IPS-15b (cell line): ENCODE results near the gene RFXAP.

ENCODE experiments used
- H3K27me3 ChIP-seq: one replicate; pipeline ENCODE4 v1.6.1; 2013; ENCODE audit warnings: low read length; ENCODE audit not compliant: control insufficient read depth, insufficient read depth
- H3K36me3 ChIP-seq: one replicate; pipeline ENCODE4 v1.6.1; 2013; ENCODE audit warnings: low read length; ENCODE audit not compliant: control insufficient read depth, insufficient read depth
- H3K4me1 ChIP-seq: one replicate; pipeline ENCODE4 v1.6.1; 2013; ENCODE audit warnings: mild to moderate bottlenecking, low read length; ENCODE audit not compliant: control insufficient read depth, insufficient read depth
- H3K4me3 ChIP-seq: one replicate; pipeline ENCODE4 v1.5.1; 2013; ENCODE audit warnings: low read depth, low read length
- H3K9ac ChIP-seq: one replicate; pipeline ENCODE4 v1.6.1; 2013; ENCODE audit warnings: low read depth, mild to moderate bottlenecking, low read length
- H3K9me3 ChIP-seq: one replicate; pipeline ENCODE4 v1.6.1; 2013; ENCODE audit warnings: mild to moderate bottlenecking, low read length; ENCODE audit not compliant: control insufficient read depth, insufficient read depth

The RFXAP gene

GRCh38 chr13:36847606-36848005 is 28.6 kb downstream of the RFXAP start:
- Histone ChIP-seq H3K9ac (no peak overlapping the region), H3K4me1 (no peaks in the 10 kb centered on the region), H3K4me3 (no peak overlapping the region), H3K27me3 (no peaks in the 10 kb centered on the region), H3K36me3 (no peaks in the 10 kb centered on the region), H3K9me3 (no peaks in the 10 kb centered on the region)

GRCh38 chr13:36848199-36848982 is 29.4 kb downstream of the RFXAP start:
- H3K4me3 ChIP-seq = no peak overlapping the region
- H3K4me1 ChIP-seq = no peaks in the 10 kb centered on the region
- H3K9ac ChIP-seq = no peak overlapping the region
- no peaks in the 10 kb centered on the region for H3K9me3 ChIP-seq
- no peaks in the 10 kb centered on the region for H3K36me3 ChIP-seq
- no peaks in the 10 kb centered on the region for H3K27me3 ChIP-seq

DNA sequence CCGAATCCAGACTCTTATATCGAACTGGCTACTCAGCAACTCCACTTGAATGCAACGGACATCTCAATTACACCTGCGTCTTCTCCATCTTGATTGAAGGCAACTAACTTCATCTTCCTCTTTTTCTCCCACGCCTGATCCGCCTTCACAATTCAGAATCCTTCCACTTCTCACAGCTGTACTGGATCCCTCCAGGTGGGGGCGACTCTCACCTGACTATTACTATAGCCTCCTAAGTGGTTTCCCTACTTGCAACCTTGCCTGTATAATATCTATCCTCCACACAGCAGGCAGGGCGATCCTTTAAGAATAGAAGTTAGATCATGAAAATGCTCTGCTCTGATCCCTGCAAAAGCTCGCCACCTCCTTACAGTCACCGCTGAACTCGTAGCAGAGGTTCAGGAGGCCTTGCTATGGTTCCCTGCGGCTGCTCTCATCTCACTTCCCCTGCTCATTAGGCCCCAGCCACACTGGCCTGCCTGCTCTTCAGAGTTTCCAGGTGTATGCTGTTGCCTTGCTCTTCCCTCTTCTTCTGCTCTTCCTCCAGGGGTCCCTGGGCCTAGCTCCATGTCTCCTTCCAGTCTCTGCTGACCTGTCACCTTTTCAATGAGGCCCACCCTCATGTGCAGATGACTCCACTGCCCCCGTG is 31.9 kb downstream of the RFXAP start:
- H3K9me3 ChIP-seq = no peaks in the 10 kb centered on the region
- no peak overlapping the region for H3K9ac ChIP-seq
- H3K4me1 ChIP-seq = no peaks in the 10 kb centered on the region
- no peaks in the 10 kb centered on the region for H3K27me3 ChIP-seq
- no peaks in the 10 kb centered on the region for H3K36me3 ChIP-seq
- no peak overlapping the region for H3K4me3 ChIP-seq

DNA sequence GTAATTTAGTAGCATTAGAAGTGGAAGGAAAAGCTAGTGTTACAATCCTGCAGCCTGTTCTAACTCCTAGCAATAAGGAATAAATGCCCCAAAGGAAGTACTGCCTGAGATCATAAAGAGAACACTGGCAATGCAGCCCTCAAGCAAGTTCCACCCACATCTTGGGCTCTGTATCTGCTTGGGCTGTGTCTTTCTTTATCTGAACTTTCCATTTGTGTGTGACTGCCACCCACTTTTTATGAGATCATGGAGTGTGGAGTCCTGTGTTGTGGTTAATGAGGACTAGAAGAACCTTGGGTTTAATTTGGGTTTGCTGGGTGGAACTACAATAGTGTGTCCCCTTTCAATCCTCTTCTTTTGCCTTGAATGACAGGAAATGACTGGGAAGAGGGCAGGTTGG is 38.2 kb downstream of the RFXAP start:
- Histone ChIP-seq H3K4me1 (no peaks in the 10 kb centered on the region), H3K27me3 (no peaks in the 10 kb centered on the region), H3K4me3 (no peak overlapping the region), H3K36me3 (no peaks in the 10 kb centered on the region), H3K9ac (no peak overlapping the region), H3K9me3 (no peaks in the 10 kb centered on the region)

DNA sequence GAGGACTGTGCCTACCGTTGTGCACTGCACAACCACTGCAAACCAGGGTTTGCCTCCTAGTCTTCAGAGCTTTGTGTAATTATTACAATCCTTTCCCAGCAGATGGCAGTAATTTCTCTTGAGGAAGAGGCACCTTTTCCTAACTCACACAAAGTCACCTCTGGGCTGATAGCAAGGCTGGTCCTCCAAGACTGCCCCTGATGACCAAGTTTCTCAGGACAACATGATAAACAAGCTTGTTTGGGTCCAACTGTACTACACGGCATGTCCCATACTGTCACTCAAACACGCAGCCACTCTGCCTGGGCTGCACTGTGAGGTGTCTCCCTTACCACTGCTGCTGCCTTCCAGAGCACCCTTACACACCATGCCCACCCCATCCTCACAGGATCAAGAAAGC is 39.3 kb downstream of the RFXAP start:
- H3K27me3 ChIP-seq = no peaks in the 10 kb centered on the region
- H3K9ac ChIP-seq = no peak overlapping the region
- no peaks in the 10 kb centered on the region for H3K4me1 ChIP-seq
- no peak overlapping the region for H3K4me3 ChIP-seq
- H3K9me3 ChIP-seq = no peaks in the 10 kb centered on the region
- H3K36me3 ChIP-seq = no peaks in the 10 kb centered on the region

- no peaks in the 10 kb centered on the region for H3K36me3 ChIP-seq
- no peaks in the 10 kb centered on the region for H3K27me3 ChIP-seq
- H3K4me3 ChIP-seq = no peak overlapping the region
- no peaks in the 10 kb centered on the region for H3K4me1 ChIP-seq
- H3K9me3 ChIP-seq = no peaks in the 10 kb centered on the region
- no peak overlapping the region for H3K9ac ChIP-seq
Observed at GRCh38 chr13:36859259-36859658, 40.2 kb downstream of the RFXAP start.

DNA sequence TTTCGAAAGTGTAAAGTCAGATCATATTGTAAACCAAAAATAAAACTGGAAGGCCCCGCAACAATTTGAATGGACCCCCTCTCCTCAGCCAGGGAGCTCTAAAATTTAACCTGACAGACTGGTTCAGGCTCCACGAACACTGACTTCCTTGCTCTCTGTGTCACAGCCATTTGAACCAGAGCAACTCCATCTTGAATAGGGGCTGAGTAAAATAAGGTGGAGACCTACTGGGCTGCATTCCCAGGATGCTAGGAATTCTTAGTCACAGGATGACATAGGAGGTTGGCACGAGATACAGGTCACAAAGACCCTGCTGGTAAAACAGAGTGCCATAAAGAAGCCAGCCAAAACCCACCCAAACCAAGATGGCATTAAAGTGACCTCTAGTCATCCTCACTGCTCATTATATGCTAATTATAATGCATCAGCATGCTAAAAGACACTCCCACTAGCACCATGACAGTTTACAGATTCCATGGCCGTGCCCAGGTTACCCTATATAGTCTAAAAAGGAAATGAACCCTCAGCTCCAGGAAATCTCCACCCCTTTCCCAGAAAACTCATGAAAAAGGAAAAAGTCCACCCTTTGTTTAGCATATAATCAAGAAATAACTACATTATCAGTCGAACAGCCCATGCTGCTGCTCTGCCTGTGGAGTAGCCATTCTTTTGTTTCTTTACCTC is 43.1 kb downstream of the RFXAP start:
- no peaks in the 10 kb centered on the region for H3K27me3 ChIP-seq
- H3K9me3 ChIP-seq = no peaks in the 10 kb centered on the region
- H3K4me1 ChIP-seq = peaks cover 5% of the 10 kb centered on the region
- no peak overlapping the region for H3K4me3 ChIP-seq
- no peak overlapping the region for H3K9ac ChIP-seq
- H3K36me3 ChIP-seq = no peaks in the 10 kb centered on the region

GRCh38 chr13:36862722-36863121 is 43.7 kb downstream of the RFXAP start:
- Histone ChIP-seq H3K27me3 (no peaks in the 10 kb centered on the region), H3K9me3 (no peaks in the 10 kb centered on the region), H3K36me3 (no peaks in the 10 kb centered on the region), H3K4me3 (no peak overlapping the region), H3K9ac (no peak overlapping the region), H3K4me1 (peaks cover 10% of the 10 kb centered on the region)

DNA sequence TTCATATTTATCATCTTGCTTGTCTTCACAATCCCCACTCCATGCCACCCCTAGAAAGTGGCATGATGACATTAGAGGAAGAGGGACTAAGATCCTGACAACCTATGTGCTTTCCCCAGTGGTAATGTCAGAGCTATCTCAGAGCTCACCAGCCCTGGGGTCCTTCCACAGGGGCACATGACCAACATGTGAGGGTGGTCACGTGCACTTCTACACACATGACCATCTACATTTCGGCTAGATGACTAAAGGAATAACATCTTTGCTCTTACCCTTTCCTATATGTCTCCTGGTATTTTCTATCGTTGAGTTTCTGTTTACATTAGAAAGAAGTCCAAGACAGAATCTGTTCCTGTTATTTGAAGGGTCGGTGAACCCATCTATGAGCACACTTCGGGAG is 46.2 kb downstream of the RFXAP start:
- H3K9ac ChIP-seq = no peak overlapping the region
- no peaks in the 10 kb centered on the region for H3K36me3 ChIP-seq
- H3K4me3 ChIP-seq = no peak overlapping the region
- no peaks in the 10 kb centered on the region for H3K27me3 ChIP-seq
- peaks cover 10% of the 10 kb centered on the region for H3K4me1 ChIP-seq
- H3K9me3 ChIP-seq = no peaks in the 10 kb centered on the region

GRCh38 chr13:36866232-36866631 is 47.2 kb downstream of the RFXAP start:
- Histone ChIP-seq H3K36me3 (no peaks in the 10 kb centered on the region), H3K27me3 (no peaks in the 10 kb centered on the region), H3K9ac (no peak overlapping the region), H3K4me1 (peaks cover 10% of the 10 kb centered on the region), H3K9me3 (no peaks in the 10 kb centered on the region), H3K4me3 (no peak overlapping the region)

GRCh38 chr13:36870050-36870692 is 51.1 kb downstream of the RFXAP start:
- H3K27me3 ChIP-seq = no peaks in the 10 kb centered on the region
- no peak overlapping the region for H3K4me3 ChIP-seq
- peaks cover 10% of the 10 kb centered on the region for H3K4me1 ChIP-seq
- H3K36me3 ChIP-seq = no peaks in the 10 kb centered on the region
- no peak overlapping the region for H3K9ac ChIP-seq
- no peaks in the 10 kb centered on the region for H3K9me3 ChIP-seq
